Measurements from ENCODE around the gene TMEM171.

The TMEM171 gene

DNA sequence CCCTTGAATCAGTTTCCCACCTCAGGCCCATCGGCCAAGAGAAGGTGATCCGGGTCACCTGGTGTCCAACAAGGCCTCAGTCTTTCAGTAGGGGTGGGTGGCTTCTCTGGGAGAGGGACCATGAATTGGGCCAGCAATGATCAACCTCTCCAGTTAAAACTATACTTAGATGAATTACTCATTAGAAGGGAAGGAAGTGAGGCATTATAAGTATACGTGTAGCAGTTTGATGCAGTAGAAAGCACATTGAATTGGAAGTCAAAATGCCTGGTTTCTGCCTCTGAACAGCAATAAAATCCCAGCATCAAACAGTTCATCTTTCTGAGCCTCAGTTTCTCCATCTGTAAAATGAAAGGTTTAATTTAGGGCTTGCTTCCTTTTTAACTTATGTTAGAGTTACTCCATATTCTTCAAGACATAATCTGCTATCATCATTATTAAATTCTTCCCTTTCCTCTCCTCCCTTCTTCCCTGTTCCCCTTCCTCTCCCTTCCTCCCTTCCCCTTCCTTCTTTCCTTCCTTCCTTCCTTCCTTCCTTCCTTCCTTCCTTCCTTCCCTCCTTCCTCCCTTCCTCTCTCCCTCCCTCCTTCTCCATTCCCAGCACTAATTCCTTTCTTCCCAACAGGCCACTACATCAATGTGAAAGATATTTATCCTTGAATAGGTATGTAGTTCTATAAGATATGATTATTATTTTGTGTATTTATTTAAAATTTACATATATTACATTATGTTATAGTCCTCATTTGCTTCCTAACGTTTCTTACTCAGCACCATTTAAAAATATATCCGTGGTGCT is 34.0 kb downstream of the TMEM171 start:
- no peak overlapping the region for H3K4me3 ChIP-seq (ENCODE audit: low read depth, low read length)
- DNase-seq (ENCODE audit: low read depth): no peak

DNA sequence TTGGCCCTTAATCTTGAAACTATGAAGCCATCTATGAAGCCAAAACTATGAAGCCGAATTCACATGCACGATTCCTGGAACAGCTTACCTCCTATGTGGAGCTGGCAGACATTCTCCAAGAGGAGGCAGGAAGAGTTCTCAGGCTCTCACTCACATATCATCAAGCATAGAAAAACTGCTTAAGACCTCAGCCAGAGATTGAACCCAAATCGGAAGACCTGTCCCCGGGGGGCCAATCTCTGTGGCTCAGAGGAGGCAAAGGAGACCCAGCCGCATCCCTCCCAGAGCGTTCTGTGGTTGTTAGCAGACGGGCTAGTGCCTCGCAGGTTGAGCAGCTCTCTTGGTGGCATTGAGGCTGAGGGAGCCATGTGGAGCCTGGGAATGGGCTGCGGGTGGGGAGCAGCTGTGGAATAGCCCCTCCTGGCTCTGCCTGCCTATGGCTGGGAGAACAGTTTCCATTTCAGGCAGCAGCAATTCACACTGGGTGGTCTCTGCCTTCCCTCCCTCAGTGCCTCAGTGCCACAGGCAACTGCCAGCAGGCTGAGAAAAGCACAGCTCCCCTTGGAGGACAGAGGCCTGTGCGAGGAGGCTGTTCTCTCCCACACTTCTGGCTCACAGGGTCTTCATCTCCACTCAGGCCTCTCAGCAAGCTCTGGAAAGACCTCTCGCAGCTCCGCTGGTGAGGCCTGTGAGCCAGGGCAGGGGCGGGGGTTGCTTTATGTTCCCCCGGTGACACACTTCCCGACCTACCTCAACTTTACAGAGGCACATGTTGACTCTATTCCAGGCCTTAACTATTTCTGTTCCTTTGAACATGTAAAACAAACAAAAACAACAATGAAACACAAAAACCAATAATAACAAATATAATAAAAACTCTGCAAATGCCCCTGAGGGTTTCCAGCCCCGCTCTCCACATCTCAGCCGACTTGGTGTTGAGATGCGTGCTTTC is 35.2 kb downstream of the TMEM171 start:
- TF ChIP-seq, protein P1, sequence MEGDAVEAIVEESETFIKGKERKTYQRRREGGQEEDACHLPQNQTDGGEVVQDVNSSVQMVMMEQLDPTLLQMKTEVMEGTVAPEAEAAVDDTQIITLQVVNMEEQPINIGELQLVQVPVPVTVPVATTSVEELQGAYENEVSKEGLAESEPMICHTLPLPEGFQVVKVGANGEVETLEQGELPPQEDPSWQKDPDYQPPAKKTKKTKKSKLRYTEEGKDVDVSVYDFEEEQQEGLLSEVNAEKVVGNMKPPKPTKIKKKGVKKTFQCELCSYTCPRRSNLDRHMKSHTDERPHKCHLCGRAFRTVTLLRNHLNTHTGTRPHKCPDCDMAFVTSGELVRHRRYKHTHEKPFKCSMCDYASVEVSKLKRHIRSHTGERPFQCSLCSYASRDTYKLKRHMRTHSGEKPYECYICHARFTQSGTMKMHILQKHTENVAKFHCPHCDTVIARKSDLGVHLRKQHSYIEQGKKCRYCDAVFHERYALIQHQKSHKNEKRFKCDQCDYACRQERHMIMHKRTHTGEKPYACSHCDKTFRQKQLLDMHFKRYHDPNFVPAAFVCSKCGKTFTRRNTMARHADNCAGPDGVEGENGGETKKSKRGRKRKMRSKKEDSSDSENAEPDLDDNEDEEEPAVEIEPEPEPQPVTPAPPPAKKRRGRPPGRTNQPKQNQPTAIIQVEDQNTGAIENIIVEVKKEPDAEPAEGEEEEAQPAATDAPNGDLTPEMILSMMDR (IDR thresholded peaks at IDR 0.05; ENCODE audit: control insufficient read depth, extremely low read depth, insufficient read depth): no peak
- H3K4me3 ChIP-seq (ENCODE audit: low read depth, low read length): no peak overlapping the region
- DNase-seq (ENCODE audit: low read depth): no peak

More for the DNA sequence above, 34.0 kb downstream of the TMEM171 start:
- TF ChIP-seq, protein P1 (IDR thresholded peaks at IDR 0.05; ENCODE audit: control insufficient read depth, extremely low read depth, insufficient read depth): no peak

DNA sequence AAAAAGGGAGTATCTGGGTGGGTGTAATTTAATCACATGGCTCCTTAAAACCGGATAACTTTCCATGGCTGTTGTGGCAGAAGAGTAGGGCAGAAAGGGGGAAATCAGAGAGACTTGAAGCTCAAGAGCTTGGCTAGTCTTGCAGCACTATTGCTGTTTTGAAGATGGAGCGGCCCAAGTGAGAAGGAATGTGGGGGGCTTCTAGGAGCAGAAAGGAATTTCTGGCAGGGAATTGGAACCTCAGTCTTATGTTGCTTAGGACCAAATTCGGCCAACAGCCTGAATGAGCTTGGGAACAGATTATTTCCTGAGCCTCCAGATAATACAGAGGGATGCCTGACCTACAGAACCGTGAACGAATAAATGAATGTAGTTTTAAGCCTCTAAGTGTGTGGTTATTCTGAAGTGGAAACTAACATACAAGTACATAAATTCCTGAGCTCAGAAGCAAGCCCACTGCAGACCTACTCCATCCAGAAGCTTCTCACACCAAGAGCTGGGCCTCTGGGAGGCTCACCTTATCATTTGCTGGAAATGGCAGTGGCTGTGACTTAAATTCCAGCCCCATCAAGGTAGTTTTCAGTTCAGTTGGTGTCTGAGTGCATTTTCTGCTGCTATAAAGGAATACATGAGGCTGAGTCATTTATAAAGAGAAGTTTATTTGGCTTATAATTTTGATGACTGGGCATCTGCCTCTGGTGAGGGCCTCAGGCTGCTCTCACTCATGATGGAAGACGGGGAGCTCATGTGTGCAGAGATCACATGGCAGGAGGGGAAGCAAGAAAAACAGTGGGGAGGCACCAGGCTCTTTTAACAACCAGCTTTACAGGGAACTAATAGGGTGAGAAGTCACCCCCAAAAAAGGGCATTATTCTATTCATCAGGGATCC is 37.3 kb downstream of the TMEM171 start:
- TF ChIP-seq, protein P1 (IDR thresholded peaks at IDR 0.05; ENCODE audit: control insufficient read depth, extremely low read depth, insufficient read depth): no peak
- DNase-seq (ENCODE audit: low read depth): no peak
- no peak overlapping the region for H3K4me3 ChIP-seq (ENCODE audit: low read depth, low read length)

DNA sequence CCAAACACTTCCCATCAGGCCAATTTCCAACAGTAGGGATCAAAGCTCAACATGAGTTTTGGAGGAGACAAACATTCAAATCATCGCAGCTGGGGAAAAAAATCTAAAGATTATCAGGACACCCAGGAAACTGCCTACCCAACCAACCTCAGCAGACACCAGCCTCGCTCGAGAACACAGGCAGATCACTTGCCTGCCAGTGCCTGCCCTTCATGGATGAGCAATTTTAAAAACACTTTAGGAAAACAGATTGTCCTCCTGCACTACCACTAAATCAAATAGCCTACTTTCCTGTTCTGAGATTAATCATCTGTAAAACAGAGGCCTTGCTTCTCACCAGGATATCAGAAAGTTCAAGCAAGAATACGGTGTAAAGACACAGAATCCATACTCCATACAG is 37.9 kb downstream of the TMEM171 start:
- H3K4me3 ChIP-seq (ENCODE audit: low read depth, low read length): no peak overlapping the region
- DNase-seq (ENCODE audit: low read depth): no peak
- TF ChIP-seq, protein P1 (IDR thresholded peaks at IDR 0.05; ENCODE audit: control insufficient read depth, extremely low read depth, insufficient read depth): no peak

DNA sequence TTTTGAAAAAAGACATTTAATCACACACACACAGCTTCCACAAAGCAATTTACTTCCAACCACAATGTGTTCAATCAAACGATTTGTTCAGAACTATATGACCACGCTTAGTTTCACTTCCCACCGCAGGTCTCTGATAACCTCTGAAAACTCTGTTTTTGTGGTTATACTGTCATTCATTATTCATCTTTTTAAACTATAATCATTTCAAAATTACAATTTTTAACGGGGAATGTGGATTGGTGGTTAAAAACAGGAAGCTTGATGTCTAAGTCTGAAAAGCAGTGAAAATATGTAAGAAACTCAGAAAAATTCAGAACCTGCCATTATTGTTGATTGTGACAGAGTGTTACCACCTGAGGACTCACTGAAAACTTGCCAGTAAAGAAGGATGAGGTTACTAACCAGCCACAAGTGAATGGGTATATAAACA is 39.9 kb downstream of the TMEM171 start:
- no peak for DNase-seq (ENCODE audit: low read depth)
- no peak overlapping the region for H3K4me3 ChIP-seq (ENCODE audit: low read depth, low read length)
- TF ChIP-seq, protein P1 (IDR thresholded peaks at IDR 0.05; ENCODE audit: control insufficient read depth, extremely low read depth, insufficient read depth): no peak

DNA sequence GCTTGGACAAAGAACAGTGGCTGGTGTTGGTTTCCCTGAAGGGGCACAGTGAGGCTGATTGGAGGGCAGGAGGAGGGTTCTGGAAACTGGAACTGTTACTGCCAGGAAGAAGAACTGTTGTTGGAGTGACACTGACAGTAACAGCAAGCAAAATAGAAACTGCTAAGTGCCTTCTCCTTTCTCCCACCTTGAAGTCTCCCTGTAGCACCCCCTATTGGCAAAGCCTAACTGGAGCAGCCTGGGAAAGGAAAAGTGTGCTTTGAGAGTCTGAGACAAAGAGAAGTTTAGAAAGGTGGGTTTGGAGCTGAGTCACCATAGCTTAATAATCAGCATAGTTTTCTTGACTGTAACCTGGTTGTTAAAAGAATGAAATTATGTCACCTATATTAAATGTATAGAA is 50.1 kb downstream of the TMEM171 start:
- H3K4me3 ChIP-seq (ENCODE audit: low read depth, low read length): no peak overlapping the region
- no peak for DNase-seq (ENCODE audit: low read depth)
- TF ChIP-seq, protein P1 (IDR thresholded peaks at IDR 0.05; ENCODE audit: control insufficient read depth, extremely low read depth, insufficient read depth): peak; percentile 76

Measured in LNCaP clone FGC (cell line).